ENCODE data around the gene TMEM18.

- TF ChIP-seq EZH2 (IDR thresholded peaks at IDR 0.05; ENCODE audit: borderline replicate concordance, low read length) (no peak), CTCF (conservative IDR thresholded peaks at IDR 0.05 in 1 of 2, IDR thresholded peaks at IDR 0.05 in 1 of 2; ENCODE audit: extremely low read depth in 1 of 2, insufficient read depth in 1 of 2, low read depth in 1 of 2, low read length in 2 of 2) (no peak)
These were observed 49.2 kb downstream of the TMEM18 start for GRCh38 chr2:627926-628560.

Data from mammary epithelial cell (primary cell).